Stimulated activated CD4-positive, alpha-beta T cell treated with anti-CD3 and anti-CD28 coated beads, Interleukin-4, amount 100 ng/mL, for 4 hours (primary cell): ENCODE results near the gene KLHL36.
"Not testable (repeated sequence)": the region's sequence is repeated elsewhere in the genome, so short reads cannot be mapped to it uniquely, and the experiment has no call there.

Experiments used
- DNase-seq, 2 experiments: peaks; one replicate each; pipeline ENCODE4 v3.0.0-alpha.2; 2020

KLHL36 gene

GRCh38 chr16:84616515-84616914, 31.8 kb upstream of the KLHL36 start:
- no peak for DNase-seq

- peak; percentile 44 to 47 for DNase-seq
Measured at GRCh38 chr16:84617041-84617790, 31.1 kb upstream of the KLHL36 start.

- peak; percentile 97 for DNase-seq
Measured at GRCh38 chr16:84617791-84618580, 30.3 kb upstream of the KLHL36 start, which contains the start of gene COTL1. Gene COTL1 (minus strand): TSS chr16:84618078. CDS start chr16:84617914, 164 bp downstream.

- DNase-seq: no peak
Measured at GRCh38 chr16:84618581-84619460, 29.5 kb upstream of the KLHL36 start.

GRCh38 chr16:84620913-84621312, 27.4 kb upstream of the KLHL36 start:
- DNase-seq: not testable (repeated sequence)

GRCh38 chr16:84625556-84625955, 22.8 kb upstream of the KLHL36 start:
- no peak for DNase-seq

- DNase-seq: no peak
Measured at GRCh38 chr16:84628226-84628731, 20.0 kb upstream of the KLHL36 start.

- no peak for DNase-seq
Measured at GRCh38 chr16:84629580-84629979, 18.7 kb upstream of the KLHL36 start.

GRCh38 chr16:84630009-84630408, 18.3 kb upstream of the KLHL36 start:
- no peak for DNase-seq

- DNase-seq: no peak
Measured at GRCh38 chr16:84630446-84631152, 17.7 kb upstream of the KLHL36 start.

- DNase-seq: no peak
Measured at GRCh38 chr16:84631153-84631466, 17.2 kb upstream of the KLHL36 start.

GRCh38 chr16:84631886-84632285, 16.4 kb upstream of the KLHL36 start:
- DNase-seq: no peak

- DNase-seq: not testable (repeated sequence)
Measured at GRCh38 chr16:84632862-84633261, 15.4 kb upstream of the KLHL36 start.

GRCh38 chr16:84633622-84634021, 14.7 kb upstream of the KLHL36 start:
- no peak for DNase-seq

GRCh38 chr16:84635702-84636101, 12.6 kb upstream of the KLHL36 start:
- no peak for DNase-seq

GRCh38 chr16:84637709-84638108, 10.6 kb upstream of the KLHL36 start:
- DNase-seq: no peak

- no peak for DNase-seq
Measured at GRCh38 chr16:84638231-84638806, 10.0 kb upstream of the KLHL36 start.

GRCh38 chr16:84640145-84640544, 8.2 kb upstream of the KLHL36 start:
- DNase-seq: no peak

GRCh38 chr16:84641643-84642358, 6.5 kb upstream of the KLHL36 start:
- DNase-seq: no peak

- no peak for DNase-seq
Measured at GRCh38 chr16:84643180-84643583, 5.1 kb upstream of the KLHL36 start.

- DNase-seq: no peak
Measured at GRCh38 chr16:84643674-84644073, 4.6 kb upstream of the KLHL36 start.
